Neural cell (in vitro differentiated cells): ENCODE results near the gene ERC2.

ENCODE experiments used
- CTCF ChIP-seq: fragments of 450-650 bp; IDR thresholded peaks from 2 replicates; pipeline ENCODE4 v1.5.1; 2014; ENCODE audit warnings: antibody characterized with exemption, mild to moderate bottlenecking, moderate library complexity; ENCODE audit not compliant: poor library complexity, severe bottlenecking
- EP300 ChIP-seq: fragments of 450-650 bp; conservative IDR thresholded peaks from 2 replicates; pipeline ENCODE4 v1.6.1; 2014; ENCODE audit warnings: antibody characterized with exemption, mild to moderate bottlenecking, moderate library complexity; ENCODE audit not compliant: poor library complexity, severe bottlenecking
- EZH2 ChIP-seq: fragments of 200-600, 300-800 bp; shearing (Covaris generic), sonication (generic); IDR thresholded peaks from 2 replicates; pipeline ENCODE4 v1.6.1; 2014; ENCODE audit warnings: antibody characterized with exemption, low read length, borderline replicate concordance, mild to moderate bottlenecking; ENCODE audit not compliant: insufficient read depth, poor library complexity, severe bottlenecking
- MXI1 ChIP-seq: fragments of 450-650 bp; conservative IDR thresholded peaks from 2 replicates; pipeline ENCODE4 v1.6.1; 2014; ENCODE audit warnings: antibody characterized with exemption, mild to moderate bottlenecking; ENCODE audit not compliant: poor library complexity, severe bottlenecking
- POLR2AphosphoS5 ChIP-seq: IDR thresholded peaks from 2 replicates; pipeline ENCODE4 v1.6.1; 2012
- RAD21 ChIP-seq: fragments of 450-650 bp; conservative IDR thresholded peaks from 2 replicates; pipeline ENCODE4 v1.6.1; 2014; ENCODE audit warnings: antibody characterized with exemption, mild to moderate bottlenecking, moderate library complexity
- SMC3 ChIP-seq: fragments of 450-650 bp; conservative IDR thresholded peaks from 2 replicates; pipeline ENCODE4 v1.6.1; 2014; ENCODE audit warnings: antibody characterized with exemption, mild to moderate bottlenecking, moderate library complexity; ENCODE audit not compliant: poor library complexity
- TAF1 ChIP-seq: IDR thresholded peaks from 2 replicates; pipeline ENCODE4 v1.6.1; 2012; ENCODE audit warnings: low read depth
- TF ChIP-seq, protein P1 (sequence below): IDR thresholded peaks from 2 replicates; pipeline ENCODE4 v1.6.1; 2012; ENCODE audit warnings: borderline replicate concordance

DNA sequence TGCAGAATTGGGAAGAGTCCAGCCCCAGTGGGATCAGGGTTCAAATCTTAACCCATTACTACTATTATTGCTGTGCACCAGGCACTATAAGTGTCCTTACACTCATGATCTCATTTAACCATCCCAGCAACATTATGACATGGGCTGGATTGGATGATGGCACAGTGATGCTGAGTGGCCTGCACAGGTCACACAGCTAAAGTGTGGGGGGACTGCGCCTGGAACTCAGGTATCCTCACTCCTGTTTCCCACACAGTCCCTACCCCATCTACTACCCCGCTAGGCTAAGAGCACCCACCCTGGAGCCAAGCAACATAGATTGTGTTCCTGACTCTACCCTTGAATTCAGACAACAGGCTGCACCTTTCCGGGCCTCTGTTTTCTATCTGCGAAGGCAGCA lies 997.2 kb downstream of the ERC2 start:
- no peak for TF ChIP-seq RAD21
- TF ChIP-seq EP300, result no peak
- TF ChIP-seq CTCF, result no peak
- TF ChIP-seq SMC3, result no peak
- TF ChIP-seq EZH2, result no peak
- TF ChIP-seq MXI1, result no peak
- TF ChIP-seq, protein P1, sequence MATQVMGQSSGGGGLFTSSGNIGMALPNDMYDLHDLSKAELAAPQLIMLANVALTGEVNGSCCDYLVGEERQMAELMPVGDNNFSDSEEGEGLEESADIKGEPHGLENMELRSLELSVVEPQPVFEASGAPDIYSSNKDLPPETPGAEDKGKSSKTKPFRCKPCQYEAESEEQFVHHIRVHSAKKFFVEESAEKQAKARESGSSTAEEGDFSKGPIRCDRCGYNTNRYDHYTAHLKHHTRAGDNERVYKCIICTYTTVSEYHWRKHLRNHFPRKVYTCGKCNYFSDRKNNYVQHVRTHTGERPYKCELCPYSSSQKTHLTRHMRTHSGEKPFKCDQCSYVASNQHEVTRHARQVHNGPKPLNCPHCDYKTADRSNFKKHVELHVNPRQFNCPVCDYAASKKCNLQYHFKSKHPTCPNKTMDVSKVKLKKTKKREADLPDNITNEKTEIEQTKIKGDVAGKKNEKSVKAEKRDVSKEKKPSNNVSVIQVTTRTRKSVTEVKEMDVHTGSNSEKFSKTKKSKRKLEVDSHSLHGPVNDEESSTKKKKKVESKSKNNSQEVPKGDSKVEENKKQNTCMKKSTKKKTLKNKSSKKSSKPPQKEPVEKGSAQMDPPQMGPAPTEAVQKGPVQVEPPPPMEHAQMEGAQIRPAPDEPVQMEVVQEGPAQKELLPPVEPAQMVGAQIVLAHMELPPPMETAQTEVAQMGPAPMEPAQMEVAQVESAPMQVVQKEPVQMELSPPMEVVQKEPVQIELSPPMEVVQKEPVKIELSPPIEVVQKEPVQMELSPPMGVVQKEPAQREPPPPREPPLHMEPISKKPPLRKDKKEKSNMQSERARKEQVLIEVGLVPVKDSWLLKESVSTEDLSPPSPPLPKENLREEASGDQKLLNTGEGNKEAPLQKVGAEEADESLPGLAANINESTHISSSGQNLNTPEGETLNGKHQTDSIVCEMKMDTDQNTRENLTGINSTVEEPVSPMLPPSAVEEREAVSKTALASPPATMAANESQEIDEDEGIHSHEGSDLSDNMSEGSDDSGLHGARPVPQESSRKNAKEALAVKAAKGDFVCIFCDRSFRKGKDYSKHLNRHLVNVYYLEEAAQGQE, result no peak
- no peak for TF ChIP-seq POLR2AphosphoS5
- no peak for TF ChIP-seq TAF1
